Rectal smooth muscle tissue (tissue), 1 donor: Measurements from ENCODE around the gene PHACTR1.

ENCODE experiments used
- H3K27ac ChIP-seq: one replicate; pipeline ENCODE4 v1.7.0; 2013; ENCODE audit warnings: low read depth, low read length, inconsistent platforms
- H3K27me3 ChIP-seq: one replicate; pipeline ENCODE4 v1.7.0; 2013; ENCODE audit warnings: low read length; ENCODE audit not compliant: control insufficient read depth, insufficient read depth
- H3K36me3 ChIP-seq: one replicate; pipeline ENCODE4 v1.7.0; 2013; ENCODE audit warnings: low read length; ENCODE audit not compliant: control insufficient read depth, insufficient read depth
- H3K4me1 ChIP-seq: one replicate; pipeline ENCODE4 v1.7.0; 2013; ENCODE audit warnings: low read length; ENCODE audit not compliant: control insufficient read depth, insufficient read depth
- H3K4me3 ChIP-seq: one replicate; pipeline ENCODE4 v1.7.0; 2013; ENCODE audit warnings: low read length
- H3K9ac ChIP-seq: one replicate; pipeline ENCODE4 v1.7.0; 2013; ENCODE audit warnings: low read length

PHACTR1 gene

DNA sequence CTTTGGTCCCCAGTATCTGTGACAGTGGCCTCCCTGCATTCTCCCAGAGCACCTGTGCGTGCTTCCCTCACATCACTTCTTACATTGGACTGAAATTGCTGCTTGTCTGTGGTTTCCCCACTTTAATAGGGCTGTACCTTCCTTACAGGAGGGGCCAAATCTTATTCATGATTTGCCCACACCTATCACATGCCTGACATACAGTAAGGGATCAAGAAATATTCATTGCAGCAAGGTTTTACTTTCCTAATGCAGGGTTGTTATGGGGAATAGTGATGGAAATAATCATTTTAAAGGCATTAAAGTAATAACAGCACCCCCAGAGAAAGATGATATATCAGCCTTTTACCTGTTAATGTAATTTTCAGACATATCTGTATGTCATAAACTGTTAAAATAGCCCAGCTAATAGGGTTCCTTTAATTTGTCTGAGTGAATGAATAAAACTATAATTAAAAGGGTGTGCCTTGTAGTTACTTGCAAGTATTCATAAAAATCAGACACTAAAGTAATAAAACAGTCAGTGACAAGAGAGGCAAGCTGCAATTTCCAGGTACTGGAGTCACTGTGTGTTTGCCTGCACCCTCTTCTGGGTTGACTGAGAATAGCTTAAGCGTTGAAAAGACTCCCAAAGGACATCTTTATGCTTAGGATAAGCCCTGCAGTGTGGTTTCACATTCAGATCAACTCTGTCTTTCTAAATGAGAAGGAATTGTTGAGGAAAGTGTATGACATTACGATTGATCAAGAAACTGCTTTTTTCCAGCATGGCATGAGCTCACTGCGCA, 182.7 kb downstream of the PHACTR1 start:
- H3K36me3 ChIP-seq = no peaks in the 10 kb centered on the region
- no peak overlapping the region for H3K27ac ChIP-seq
- no peaks in the 10 kb centered on the region for H3K4me1 ChIP-seq
- H3K9ac ChIP-seq = no peak overlapping the region
- no peak overlapping the region for H3K4me3 ChIP-seq
- peaks cover 2% of the 10 kb centered on the region for H3K27me3 ChIP-seq

DNA sequence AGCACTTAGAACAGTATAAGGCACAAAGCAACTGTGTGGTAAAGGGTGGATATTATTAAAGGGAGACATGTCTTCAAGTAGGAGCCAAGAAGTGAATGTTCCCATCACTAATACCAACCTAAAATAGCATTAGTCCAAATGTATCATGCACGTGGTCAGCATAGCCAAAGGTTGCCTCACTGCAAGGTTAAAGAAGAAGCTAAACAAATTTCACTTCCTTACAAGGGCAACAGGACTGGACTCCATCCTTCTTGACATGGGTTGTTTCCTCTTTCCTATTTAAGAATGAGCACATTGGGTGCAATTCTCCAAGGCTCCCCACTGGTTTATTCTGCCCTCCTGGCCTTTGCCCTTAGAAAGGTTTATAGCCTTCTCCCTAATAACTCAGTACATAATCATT, 186.7 kb downstream of the PHACTR1 start:
- no peaks in the 10 kb centered on the region for H3K36me3 ChIP-seq
- no peak overlapping the region for H3K27ac ChIP-seq
- no peak overlapping the region for H3K9ac ChIP-seq
- H3K4me3 ChIP-seq = no peak overlapping the region
- H3K27me3 ChIP-seq = no peaks in the 10 kb centered on the region
- no peaks in the 10 kb centered on the region for H3K4me1 ChIP-seq

DNA sequence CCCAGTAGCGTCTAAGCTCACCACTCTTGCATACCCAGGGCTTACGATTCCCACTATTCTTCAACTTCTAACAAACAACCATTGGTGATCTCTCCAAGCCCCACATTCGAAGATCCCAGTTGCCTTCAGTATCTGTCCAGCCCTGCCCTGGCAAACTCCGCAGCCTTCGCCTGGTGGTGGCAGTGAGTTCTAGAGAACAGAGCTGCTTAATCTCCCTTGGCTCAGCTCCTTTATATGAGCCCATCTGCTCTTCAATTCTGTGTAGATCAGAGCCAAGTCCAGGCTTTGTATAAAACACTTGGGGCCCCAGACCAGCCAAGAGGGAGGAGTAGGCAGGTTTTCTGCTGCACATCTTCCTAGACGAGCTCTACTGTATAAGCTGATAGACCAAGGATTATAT, 193.3 kb downstream of the PHACTR1 start:
- no peaks in the 10 kb centered on the region for H3K36me3 ChIP-seq
- H3K9ac ChIP-seq = no peak overlapping the region
- no peaks in the 10 kb centered on the region for H3K4me1 ChIP-seq
- H3K4me3 ChIP-seq = no peak overlapping the region
- H3K27me3 ChIP-seq = no peaks in the 10 kb centered on the region
- H3K27ac ChIP-seq = no peak overlapping the region

DNA sequence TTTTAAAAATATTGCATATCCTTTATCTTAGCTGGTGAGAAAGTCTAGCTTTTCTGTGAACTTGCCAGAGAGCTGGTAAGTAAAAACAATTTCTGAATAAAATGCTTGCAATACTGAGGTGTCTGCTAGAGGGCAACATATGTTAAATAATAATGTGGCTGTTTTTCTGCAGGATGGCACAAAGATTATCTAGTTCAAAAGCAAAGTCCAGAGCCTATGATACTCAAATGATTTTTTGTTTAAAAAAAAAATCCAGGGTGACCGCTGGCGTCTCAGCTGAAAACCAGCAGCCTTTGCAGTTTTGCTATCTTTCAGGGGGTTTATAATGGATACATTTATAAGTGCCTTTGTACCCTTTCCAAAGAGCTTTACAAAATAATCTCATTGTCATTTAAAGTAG, 194.9 kb downstream of the PHACTR1 start:
- Histone ChIP-seq H3K4me3 (no peak overlapping the region), H3K36me3 (no peaks in the 10 kb centered on the region), H3K27ac (no peak overlapping the region), H3K4me1 (no peaks in the 10 kb centered on the region), H3K27me3 (no peaks in the 10 kb centered on the region), H3K9ac (no peak overlapping the region)

DNA sequence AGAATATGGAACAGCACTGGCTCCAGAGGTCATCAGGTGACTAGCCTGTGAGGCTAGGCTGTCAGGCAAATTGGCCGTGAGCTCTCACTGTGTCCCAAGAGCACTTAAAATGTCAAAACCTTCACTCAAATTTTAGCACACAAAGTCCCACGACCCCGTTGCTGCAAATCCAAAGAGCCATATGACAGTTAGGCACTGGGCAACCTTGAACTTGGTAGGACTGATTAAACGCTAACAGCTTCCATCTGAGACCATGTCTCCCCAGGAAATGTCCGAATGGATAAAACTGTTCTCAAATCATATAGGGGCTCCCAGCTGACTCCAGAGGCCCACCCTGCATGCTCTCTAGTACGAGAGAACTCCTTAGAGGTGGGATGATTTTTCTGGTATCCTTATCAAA, 196.6 kb downstream of the PHACTR1 start:
- H3K27ac ChIP-seq = no peak overlapping the region
- no peaks in the 10 kb centered on the region for H3K4me1 ChIP-seq
- no peaks in the 10 kb centered on the region for H3K27me3 ChIP-seq
- H3K9ac ChIP-seq = no peak overlapping the region
- H3K36me3 ChIP-seq = no peaks in the 10 kb centered on the region
- H3K4me3 ChIP-seq = no peak overlapping the region

DNA sequence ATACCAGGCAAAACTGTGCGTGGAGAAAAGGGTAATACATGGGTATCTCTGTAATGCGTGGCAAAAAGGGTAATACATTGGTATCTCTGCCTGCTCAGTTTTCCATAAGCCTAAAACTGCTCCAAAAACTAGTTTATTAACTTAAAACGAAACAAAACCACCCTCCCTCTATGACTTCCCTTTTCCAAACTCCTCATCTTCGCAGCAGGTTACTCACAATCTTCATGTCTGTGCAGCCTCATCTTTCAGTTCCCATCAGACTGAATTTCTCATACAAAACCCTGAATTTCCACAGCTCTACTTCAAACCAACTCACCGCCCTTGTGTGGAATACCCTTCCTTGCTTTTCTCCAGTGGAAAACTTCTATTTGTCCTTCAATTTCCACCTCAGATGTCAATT, 199.4 kb downstream of the PHACTR1 start:
- H3K27ac ChIP-seq = no peak overlapping the region
- H3K36me3 ChIP-seq = no peaks in the 10 kb centered on the region
- no peak overlapping the region for H3K4me3 ChIP-seq
- no peaks in the 10 kb centered on the region for H3K4me1 ChIP-seq
- H3K9ac ChIP-seq = no peak overlapping the region
- H3K27me3 ChIP-seq = no peaks in the 10 kb centered on the region

DNA sequence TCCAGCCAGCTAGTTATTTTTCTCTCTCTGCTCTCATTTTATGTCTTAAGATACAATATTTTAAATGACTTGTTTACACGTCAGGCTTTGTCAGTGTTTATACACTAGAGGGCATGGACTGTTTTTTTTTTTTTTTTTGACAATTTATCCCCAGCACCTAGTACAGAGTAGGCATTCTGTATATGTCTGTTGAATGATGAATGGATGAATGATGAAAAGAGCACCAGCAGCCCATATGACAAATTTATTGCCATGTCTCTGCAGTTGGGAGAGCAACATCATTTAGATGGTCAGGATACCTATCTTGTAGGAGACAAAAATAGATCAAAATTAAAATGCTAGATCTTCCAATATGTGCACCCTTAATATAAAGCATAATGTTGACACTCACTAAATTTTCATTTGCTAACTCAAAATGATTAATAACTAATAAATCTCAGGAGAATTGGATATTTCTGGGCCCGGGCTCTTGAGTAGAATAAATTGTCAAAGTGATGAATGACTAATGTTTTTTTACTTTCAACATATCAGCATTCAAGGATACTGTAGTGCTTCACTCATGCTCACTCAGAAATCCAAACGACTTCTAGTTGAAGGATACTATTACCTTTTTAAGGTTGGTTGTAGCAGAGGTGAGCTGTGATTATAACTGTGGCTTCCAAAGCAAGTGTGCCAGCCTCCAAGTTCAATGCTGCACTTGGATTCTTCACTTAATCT, 200.0 kb downstream of the PHACTR1 start:
- no peaks in the 10 kb centered on the region for H3K4me1 ChIP-seq
- H3K27ac ChIP-seq = no peak overlapping the region
- no peak overlapping the region for H3K9ac ChIP-seq
- H3K4me3 ChIP-seq = no peak overlapping the region
- no peaks in the 10 kb centered on the region for H3K27me3 ChIP-seq
- H3K36me3 ChIP-seq = no peaks in the 10 kb centered on the region

DNA sequence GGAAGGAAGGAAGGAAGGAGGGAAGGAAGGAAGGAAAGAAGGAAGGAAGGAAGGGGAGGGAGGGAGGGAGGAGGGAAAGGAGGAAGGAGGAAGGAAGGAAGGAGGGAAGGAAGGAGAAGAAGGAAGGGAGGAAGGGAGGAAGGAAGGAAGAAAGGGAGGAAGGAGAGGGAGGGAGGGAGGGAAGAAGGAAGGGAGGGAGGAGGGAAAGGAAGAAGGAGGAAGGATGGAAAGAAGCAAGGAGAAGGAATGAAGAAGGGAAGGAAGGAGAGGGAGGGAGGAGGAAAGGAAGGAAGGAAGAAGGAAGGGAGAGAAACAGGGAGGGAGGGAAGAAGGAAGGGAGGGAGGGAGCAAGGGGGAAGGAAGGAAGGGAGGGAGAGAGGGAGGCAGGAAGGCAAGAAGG, 204.9 kb downstream of the PHACTR1 start:
- Histone ChIP-seq H3K4me1 (no peaks in the 10 kb centered on the region), H3K27me3 (no peaks in the 10 kb centered on the region), H3K9ac (no peak overlapping the region), H3K27ac (no peak overlapping the region), H3K4me3 (no peak overlapping the region), H3K36me3 (no peaks in the 10 kb centered on the region)

DNA sequence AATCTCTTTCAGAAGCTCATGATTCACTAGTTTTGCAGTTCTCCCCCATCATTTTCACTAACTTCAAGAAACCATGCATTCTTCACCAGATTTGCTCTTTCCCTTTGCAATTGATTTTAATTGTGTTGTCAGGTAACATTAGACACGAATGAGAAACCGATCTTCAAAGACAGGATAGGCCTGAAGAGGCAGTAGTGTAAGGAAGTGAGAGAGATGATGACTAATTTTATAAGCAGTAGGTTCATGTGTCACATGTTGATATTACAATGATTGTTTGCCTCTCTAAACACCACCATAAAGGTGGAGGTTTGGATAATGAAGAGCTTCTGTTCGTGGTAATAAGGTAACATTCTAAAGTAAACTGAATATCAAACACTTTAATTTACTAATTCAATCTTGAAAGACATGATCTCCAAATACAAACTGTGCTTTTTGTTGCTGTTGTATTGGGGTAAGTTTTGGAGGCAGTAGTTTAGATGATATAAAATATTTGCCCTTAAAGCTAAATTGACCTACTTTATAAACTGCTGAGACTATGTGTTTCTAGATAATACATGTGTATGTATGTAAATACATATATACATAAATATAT, 207.2 kb downstream of the PHACTR1 start:
- Histone ChIP-seq H3K4me1 (no peaks in the 10 kb centered on the region), H3K9ac (no peak overlapping the region), H3K27ac (no peak overlapping the region), H3K27me3 (no peaks in the 10 kb centered on the region), H3K4me3 (no peak overlapping the region), H3K36me3 (no peaks in the 10 kb centered on the region)

DNA sequence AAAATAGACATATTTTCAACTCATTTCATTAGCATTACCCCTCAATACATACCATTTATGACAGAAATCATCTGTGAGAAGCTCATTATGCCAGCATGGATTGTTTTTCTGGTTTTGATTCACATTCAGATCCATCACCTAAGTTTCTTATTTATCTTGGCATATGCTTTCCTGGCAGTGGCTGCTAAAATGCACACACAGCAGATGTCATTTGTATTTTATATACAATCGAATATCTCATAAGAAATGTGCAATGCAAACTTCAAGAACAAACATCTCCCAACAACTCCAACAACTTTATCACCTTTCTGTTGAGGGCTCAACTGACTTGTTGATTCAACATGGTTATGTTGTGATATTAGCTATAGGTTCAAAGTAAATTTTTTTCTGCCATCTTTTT, 208.3 kb downstream of the PHACTR1 start:
- Histone ChIP-seq H3K36me3 (no peaks in the 10 kb centered on the region), H3K9ac (no peak overlapping the region), H3K27ac (no peak overlapping the region), H3K4me3 (no peak overlapping the region), H3K27me3 (no peaks in the 10 kb centered on the region), H3K4me1 (no peaks in the 10 kb centered on the region)

DNA sequence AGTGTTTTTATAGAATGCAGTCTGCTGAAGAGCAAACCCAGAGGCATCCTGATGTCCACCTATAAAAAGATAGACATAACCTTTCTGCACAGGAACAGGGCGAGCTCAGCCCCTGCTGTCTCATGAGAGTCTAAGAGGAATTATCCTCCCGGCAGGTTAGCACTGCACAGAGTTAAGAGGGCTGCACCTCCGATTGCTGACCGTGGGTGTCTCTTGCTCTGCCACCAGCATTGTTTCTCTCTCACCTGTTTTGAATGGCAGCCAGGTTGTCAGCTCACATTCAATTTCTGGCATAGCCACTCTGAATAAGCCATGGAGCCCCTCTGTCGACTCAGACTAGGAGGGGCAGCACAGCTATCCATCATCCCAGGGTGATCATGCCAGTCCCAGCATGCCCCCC, 211.2 kb downstream of the PHACTR1 start:
- H3K4me3 ChIP-seq = no peak overlapping the region
- no peaks in the 10 kb centered on the region for H3K36me3 ChIP-seq
- no peaks in the 10 kb centered on the region for H3K27me3 ChIP-seq
- no peaks in the 10 kb centered on the region for H3K4me1 ChIP-seq
- H3K9ac ChIP-seq = no peak overlapping the region
- H3K27ac ChIP-seq = no peak overlapping the region

DNA sequence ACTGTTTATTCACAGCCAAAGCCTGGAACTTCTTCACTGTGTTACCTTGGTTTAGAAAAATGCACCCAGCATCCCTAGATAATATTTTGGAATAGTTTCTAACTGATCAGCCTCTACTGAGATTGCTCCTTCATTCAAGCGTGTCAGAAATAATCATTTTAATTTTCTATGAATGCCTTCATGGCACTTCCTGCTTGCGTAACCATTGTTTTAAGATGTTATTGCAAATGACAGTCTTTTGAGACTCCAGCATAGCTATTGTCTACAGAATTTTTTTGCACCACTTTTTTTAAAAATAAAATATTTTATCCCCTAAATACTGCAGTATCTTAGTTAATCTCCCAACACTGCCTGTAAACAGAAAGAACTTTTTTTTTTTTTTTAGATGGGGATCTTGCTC, 213.1 kb downstream of the PHACTR1 start:
- no peaks in the 10 kb centered on the region for H3K27me3 ChIP-seq
- H3K36me3 ChIP-seq = no peaks in the 10 kb centered on the region
- H3K27ac ChIP-seq = no peak overlapping the region
- no peak overlapping the region for H3K4me3 ChIP-seq
- no peaks in the 10 kb centered on the region for H3K4me1 ChIP-seq
- H3K9ac ChIP-seq = no peak overlapping the region
